Ureter (tissue), 1 donor: ENCODE results near the gene RBM25. TPM values are rescaled to one million over a fixed set of nuclear protein-coding genes. Genes with fewer than 3 reads are reported as not detected.
"Not testable (repeated sequence)": the region's sequence is repeated elsewhere in the genome, so short reads cannot be mapped to it uniquely, and the experiment has no call there.

Experiments
- DNase-seq: peaks from one replicate; pipeline ENCODE4 v3.0.0-alpha.2; 2020; ENCODE audit warnings: low spot score
- total RNA-seq: library from RNA; stranded (reverse); gene quantifications from one replicate; pipeline ENCODE4 v1.2.4, GENCODE V29; 2023
- donor health status: DM: yes; HTN: yes; CAD: no.

Gene RBM25
- total RNA-seq, 1 donor from 2014 or later = 128 TPM

- no peak for DNase-seq
Measured at GRCh38 chr14:73168691-73169090, 110.4 kb downstream of the RBM25 start.

- not testable (repeated sequence) for DNase-seq
Measured at GRCh38 chr14:73169855-73170254, 111.5 kb downstream of the RBM25 start.

DNA sequence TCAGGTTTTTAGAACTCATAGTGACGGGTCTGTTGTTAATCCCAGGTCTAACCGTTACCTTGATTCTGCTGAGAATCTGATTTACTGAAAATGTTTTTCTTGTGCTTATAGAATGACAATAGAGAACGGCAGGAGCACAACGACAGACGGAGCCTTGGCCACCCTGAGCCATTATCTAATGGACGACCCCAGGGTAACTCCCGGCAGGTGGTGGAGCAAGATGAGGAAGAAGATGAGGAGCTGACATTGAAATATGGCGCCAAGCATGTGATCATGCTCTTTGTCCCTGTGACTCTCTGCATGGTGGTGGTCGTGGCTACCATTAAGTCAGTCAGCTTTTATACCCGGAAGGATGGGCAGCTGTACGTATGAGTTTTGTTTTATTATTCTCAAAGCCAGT is 112.4 kb downstream of the RBM25 start:
- DNase-seq = no peak

DNA sequence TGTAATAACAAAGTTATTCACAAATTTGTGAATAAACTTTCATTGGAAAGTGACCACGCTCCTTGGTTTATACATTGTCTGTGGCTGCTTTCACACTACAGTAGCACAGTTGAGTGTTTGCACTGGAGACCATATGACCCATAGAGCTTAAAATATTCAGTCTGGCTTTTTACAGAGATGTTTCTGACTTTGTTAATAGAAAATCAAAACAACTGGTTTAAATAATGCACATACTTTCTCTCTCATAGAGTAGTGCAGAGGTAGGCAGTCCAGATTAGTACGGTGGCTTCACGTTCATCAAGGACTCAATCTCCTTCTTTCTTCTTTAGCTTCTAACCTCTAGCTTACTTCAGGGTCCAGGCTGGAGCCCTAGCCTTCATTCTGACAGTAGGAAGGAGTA is 114.2 kb downstream of the RBM25 start:
- no peak for DNase-seq

GRCh38 chr14:73173092-73173735 is 114.9 kb downstream of the RBM25 start:
- DNase-seq = no peak

Other genes with a start within 250 kb of the RBM25 start
- gene DPF3, start 164.4 kb upstream of the RBM25 start, total RNA-seq = 2.0 TPM
- 26.0 TPM for gene DCAF4, start 132.1 kb upstream of the RBM25 start, total RNA-seq
- 16.9 TPM for gene ZFYVE1, start 31.4 kb upstream of the RBM25 start, total RNA-seq
- gene PSEN1, start 78.0 kb downstream of the RBM25 start, total RNA-seq = 71.1 TPM
- gene PAPLN, start 179.0 kb downstream of the RBM25 start, total RNA-seq = 6.7 TPM